Anterior cingulate cortex (tissue), 58 donors: ENCODE data around the gene SEMA3B.
"Not testable (repeated sequence)": the region's sequence is repeated elsewhere in the genome, so short reads cannot be mapped to it uniquely, and the experiment has no call there.

Source experiments
- DNase-seq, 58 donors: peaks; one replicate each; lab custom pipeline; 2025; lab: John Stamatoyannopoulos, UW

The SEMA3B gene

GRCh38 chr3:50269977-50270413 lies 1.0 kb downstream of the SEMA3B start:
- DNase-seq: no peak

GRCh38 chr3:50270422-50271224 lies 1.7 kb downstream of the SEMA3B start:
- DNase-seq: peak in 10 of 58 donors; percentile 23 to 47 (median 35)

GRCh38 chr3:50271314-50271936 lies 2.5 kb downstream of the SEMA3B start:
- no peak for DNase-seq

- not testable (repeated sequence) for DNase-seq
Measured at GRCh38 chr3:50272538-50272910, 3.6 kb downstream of the SEMA3B start.

- peak in 57 of 58 donors; percentile 14 to 94 (median 79) for DNase-seq
Measured at GRCh38 chr3:50272911-50273688, 4.2 kb downstream of the SEMA3B start.

GRCh38 chr3:50273689-50274065 lies 4.7 kb downstream of the SEMA3B start:
- no peak for DNase-seq

- DNase-seq: peak in 27 of 58 donors; percentile 14 to 56 (median 28)
Measured at GRCh38 chr3:50274371-50275104, 5.6 kb downstream of the SEMA3B start.

GRCh38 chr3:50275141-50275995 lies 6.4 kb downstream of the SEMA3B start:
- DNase-seq: no peak

GRCh38 chr3:50275996-50276761 lies 7.2 kb downstream of the SEMA3B start:
- DNase-seq: no peak

GRCh38 chr3:50276762-50277101 lies 7.8 kb downstream of the SEMA3B start:
- no peak for DNase-seq

- DNase-seq: peak in 18 of 58 donors; percentile 31 to 71 (median 54)
Measured at GRCh38 chr3:50278123-50278879, 9.4 kb downstream of the SEMA3B start.

- DNase-seq: peak in 15 of 58 donors; percentile 16 to 71 (median 52)
Measured at GRCh38 chr3:50278880-50279224, 9.9 kb downstream of the SEMA3B start, which contains the start of gene LSMEM2. Gene LSMEM2, plus strand, starts transcription at chr3:50279087. Its CDS starts 27 bp downstream, at chr3:50279114.

- DNase-seq: no peak
Measured at GRCh38 chr3:50279255-50280016, 10.5 kb downstream of the SEMA3B start.

- not testable (repeated sequence) for DNase-seq
Measured at GRCh38 chr3:50284121-50284520, 15.2 kb downstream of the SEMA3B start.

GRCh38 chr3:50286322-50287227 lies 17.6 kb downstream of the SEMA3B start:
- no peak for DNase-seq

- no peak for DNase-seq
Measured at GRCh38 chr3:50287262-50287661, 18.3 kb downstream of the SEMA3B start.
